H9 (cell line): ENCODE results near the gene TEX264. TPM values are rescaled to one million over a fixed set of nuclear protein-coding genes. Genes with fewer than 3 reads are reported as not detected.

Experiments
- DNase-seq: peaks from one replicate; pipeline ENCODE4 v3.0.0-alpha.2; 2017
- H2AFZ ChIP-seq: one replicate; pipeline ENCODE4 v1.6.1; 2013; ENCODE audit warnings: mild to moderate bottlenecking, low read length, control low read depth, moderate library complexity
- H2AK5ac ChIP-seq: 2 replicates; pipeline ENCODE4 v1.6.1; 2013; ENCODE audit warnings: low read length, control low read depth, mixed read lengths; ENCODE audit not compliant: insufficient read length
- H2BK120ac ChIP-seq: one replicate; pipeline ENCODE4 v1.6.1; 2013; ENCODE audit warnings: low read depth, mild to moderate bottlenecking, low read length, control low read depth, inconsistent platforms; ENCODE audit not compliant: poor library complexity, severe bottlenecking
- H2BK12ac ChIP-seq: 2 replicates; pipeline ENCODE4 v1.6.1; 2013; ENCODE audit warnings: low read length, control low read depth, mixed read lengths, low read depth; ENCODE audit not compliant: insufficient read length
- H2BK15ac ChIP-seq: 2 replicates; pipeline ENCODE4 v1.6.1; 2013; ENCODE audit warnings: low read depth, low read length, control low read depth
- H2BK20ac ChIP-seq: one replicate; pipeline ENCODE4 v1.6.1; 2013; ENCODE audit warnings: low read depth, mild to moderate bottlenecking, low read length, control low read depth, inconsistent platforms; ENCODE audit not compliant: poor library complexity, severe bottlenecking
- H2BK5ac ChIP-seq: 2 replicates; pipeline ENCODE4 v1.6.1; 2013; ENCODE audit warnings: low read length, control low read depth, mixed read lengths; ENCODE audit not compliant: insufficient read length
- H3K14ac ChIP-seq: 2 replicates; pipeline ENCODE4 v1.6.1; 2013; ENCODE audit warnings: low read length, control low read depth; ENCODE audit not compliant: insufficient read depth
- H3K18ac ChIP-seq: 2 replicates; pipeline ENCODE4 v1.6.1; 2013; ENCODE audit warnings: low read depth, mild to moderate bottlenecking, mixed read lengths, low read length, control low read depth; ENCODE audit not compliant: insufficient read length
- H3K23ac ChIP-seq: 2 replicates; pipeline ENCODE4 v1.6.1; 2013; ENCODE audit warnings: low read length, control low read depth, mixed read lengths, low read depth; ENCODE audit not compliant: insufficient read length
- H3K23me2 ChIP-seq: 2 replicates; pipeline ENCODE4 v1.6.1; 2013; ENCODE audit warnings: low read depth, mild to moderate bottlenecking, mixed read lengths, low read length, control low read depth; ENCODE audit not compliant: insufficient read length, poor library complexity, severe bottlenecking
- H3K27ac ChIP-seq: 2 replicates; pipeline ENCODE4 v1.5.1; 2013; ENCODE audit warnings: low read length, control low read depth, mixed read lengths, low read depth; ENCODE audit not compliant: insufficient read length
- H3K27me3 ChIP-seq: 2 replicates; pipeline ENCODE4 v1.6.1; 2013; ENCODE audit warnings: low read length, control low read depth, inconsistent platforms; ENCODE audit not compliant: insufficient read depth
- H3K4ac ChIP-seq: 2 replicates; pipeline ENCODE4 v1.6.1; 2013; ENCODE audit warnings: low read depth, mild to moderate bottlenecking, control low read depth, inconsistent platforms, low read length, moderate library complexity
- H3K4me1 ChIP-seq: 2 replicates; pipeline ENCODE4 v1.6.1; 2013; ENCODE audit warnings: low read length, control low read depth, inconsistent platforms; ENCODE audit not compliant: insufficient read depth
- H3K4me2 ChIP-seq: 2 replicates; pipeline ENCODE4 v1.6.1; 2013; ENCODE audit warnings: low read length, control low read depth, mixed read lengths; ENCODE audit not compliant: insufficient read length, insufficient read depth
- H3K56ac ChIP-seq: 2 replicates; pipeline ENCODE4 v1.6.1; 2013; ENCODE audit warnings: low read depth, mild to moderate bottlenecking, mixed read lengths, low read length, control low read depth; ENCODE audit not compliant: insufficient read length
- H3K79me1 ChIP-seq: 2 replicates; pipeline ENCODE4 v1.6.1; 2013; ENCODE audit warnings: low read depth, mild to moderate bottlenecking, moderate library complexity, low read length, control low read depth, inconsistent platforms; ENCODE audit not compliant: insufficient read depth, poor library complexity, severe bottlenecking
- H3K79me2 ChIP-seq: 2 replicates; pipeline ENCODE4 v1.6.1; 2013; ENCODE audit warnings: low read length, control low read depth, inconsistent platforms; ENCODE audit not compliant: insufficient read depth
- H3K9ac ChIP-seq: 2 replicates; pipeline ENCODE4 v1.6.1; 2013; ENCODE audit warnings: low read length, control low read depth, mixed read lengths; ENCODE audit not compliant: insufficient read length; ENCODE audit errors: extremely low read depth
- H3K9me3 ChIP-seq: one replicate; pipeline ENCODE4 v1.6.1; 2013; ENCODE audit warnings: low read depth, low read length, inconsistent platforms; ENCODE audit not compliant: control insufficient read depth
- H3T11ph ChIP-seq: one replicate; pipeline ENCODE4 v1.6.1; 2013; ENCODE audit warnings: mild to moderate bottlenecking, low read length, control low read depth, inconsistent platforms
- H4K20me1 ChIP-seq: one replicate; pipeline ENCODE4 v1.6.1; 2013; ENCODE audit not compliant: control insufficient read depth, insufficient read length, insufficient read depth
- H4K5ac ChIP-seq: 2 replicates; pipeline ENCODE4 v1.6.1; 2013; ENCODE audit warnings: low read depth, mild to moderate bottlenecking, mixed read lengths, low read length, control low read depth; ENCODE audit not compliant: insufficient read length
- H4K8ac ChIP-seq: replicated peaks from 2 replicates; pipeline ENCODE4 v1.6.1; 2013; ENCODE audit warnings: low read length, control low read depth, mixed read lengths, low read depth; ENCODE audit not compliant: insufficient read length
- H4K91ac ChIP-seq: 2 replicates; pipeline ENCODE4 v1.6.1; 2013; ENCODE audit warnings: low read depth, mild to moderate bottlenecking, moderate library complexity, mixed read lengths, low read length, control low read depth; ENCODE audit not compliant: insufficient read length
- H3K27ac Mint-ChIP-seq, 3 experiments: 2 replicates in 2 of 3; 3 replicates in 1 of 3; pipeline ENCODE4 v1.8.0; 2020 to 2021; ENCODE audit warnings: mixed read lengths in 3 of 3, mild to moderate bottlenecking in 1 of 3, moderate library complexity in 1 of 3
- H3K27me3 Mint-ChIP-seq: 2 replicates; pipeline ENCODE4 v1.8.0; 2021; ENCODE audit warnings: low read depth, mild to moderate bottlenecking, moderate library complexity, mixed read lengths
- H3K36me3 Mint-ChIP-seq, 3 experiments: 2 replicates in 2 of 3; 3 replicates in 1 of 3; pipeline ENCODE4 v1.8.0; 2020 to 2021; ENCODE audit warnings: low read depth in 3 of 3, mixed read lengths in 3 of 3; ENCODE audit not compliant: insufficient read depth in 1 of 3
- H3K4me1 Mint-ChIP-seq, 2 experiments: 2 replicates each; pipeline ENCODE4 v1.8.0; 2020; ENCODE audit warnings: mixed read lengths in 2 of 2
- H3K4me3 Mint-ChIP-seq, 2 experiments: 2 replicates in 1 of 2; 3 replicates in 1 of 2; pipeline ENCODE4 v1.8.0; 2020 to 2021; ENCODE audit warnings: mild to moderate bottlenecking in 2 of 2, mixed read lengths in 2 of 2, moderate library complexity in 1 of 2
- H3K9me3 Mint-ChIP-seq, 2 experiments: 2 replicates in 1 of 2; 3 replicates in 1 of 2; pipeline ENCODE4 v1.8.0; 2020; ENCODE audit warnings: mild to moderate bottlenecking in 2 of 2, mixed read lengths in 2 of 2, moderate library complexity in 1 of 2
- WGBS: extraction: QIAGEN DNeasy Blood & Tissue Kit; methylation state at CpG from one replicate; pipeline ENCODE4 v1.1.7; 2013; ENCODE audit warnings: missing lambda C conversion rate, low lambda C conversion rate, mixed read lengths; ENCODE audit not compliant: insufficient read length; ENCODE audit errors: extremely low coverage; 5-methylcytosine and 5-hydroxymethylcytosine counted together
- total RNA-seq: library from RNA; stranded (reverse); gene quantifications from 2 replicates; pipeline ENCODE4 v1.2.1, GENCODE V29; 2021
- TF ChIP-seq, protein P1 (sequence below): fragments of 200-600 bp; sonication (generic); conservative IDR thresholded peaks from 3 replicates; pipeline ENCODE4 v1.8.0; 2021; ENCODE audit warnings: antibody characterized with exemption, mild to moderate bottlenecking

The TEX264 gene
- total RNA-seq, 1 experiment from 2014 or later, result 17.3 TPM

DNA sequence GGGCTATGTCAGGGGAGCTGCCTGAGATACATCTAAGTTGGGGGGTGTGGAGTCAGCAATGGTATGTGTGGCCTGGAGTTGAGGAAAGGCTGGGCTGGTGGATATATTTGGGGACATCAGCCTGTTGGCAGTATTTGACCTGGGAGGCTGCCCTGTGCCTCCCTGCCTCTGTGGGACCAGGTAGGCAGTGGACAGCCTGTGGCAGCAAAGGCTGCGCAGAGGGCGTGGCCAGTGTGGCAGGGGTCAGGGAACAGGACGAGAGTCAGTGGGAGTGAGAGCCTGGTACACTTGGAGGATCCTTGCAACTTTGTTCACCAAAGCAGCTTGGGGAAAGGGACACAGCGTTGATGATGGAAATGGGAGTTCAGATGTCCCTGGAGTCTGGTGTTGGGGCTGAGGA, 15.0 kb downstream of the TEX264 start:
- H3K27me3 ChIP-seq, result no peaks in the 10 kb centered on the region
- H3K9me3 Mint-ChIP-seq, result no peaks in the 10 kb centered on the region
- H4K5ac ChIP-seq, result no peak overlapping the region
- no peak for DNase-seq
- H2BK15ac ChIP-seq, result no peak overlapping the region
- H3K4me2 ChIP-seq, result no peak overlapping the region
- H3K9ac ChIP-seq, result no peak overlapping the region
- no peaks in the 10 kb centered on the region for H3K23me2 ChIP-seq
- H3K23ac ChIP-seq, result no peak overlapping the region
- H3K79me2 ChIP-seq, result no peaks in the 10 kb centered on the region
- no CpG with 5 or more reads among the region's 4 CpGs for WGBS
- H4K20me1 ChIP-seq, result no peaks in the 10 kb centered on the region
- no peak overlapping the region for H3K4me3 Mint-ChIP-seq
- peaks cover 20 to 21% of the 10 kb centered on the region in 2 experiments for H3K4me1 Mint-ChIP-seq
- H2AK5ac ChIP-seq, result no peak overlapping the region
- H3K4ac ChIP-seq, result no peak overlapping the region
- no peak overlapping the region for H2BK120ac ChIP-seq
- H3K79me1 ChIP-seq, result no peaks in the 10 kb centered on the region
- no peak overlapping the region for H4K91ac ChIP-seq
- no peak overlapping the region for H2BK12ac ChIP-seq
- H4K8ac ChIP-seq, result no peak overlapping the region
- H2BK5ac ChIP-seq, result no peak overlapping the region
- no peak overlapping the region for H3K14ac ChIP-seq
- no peak overlapping the region for H3K56ac ChIP-seq
- no peak overlapping the region for H2AFZ ChIP-seq
- H2BK20ac ChIP-seq, result no peak overlapping the region
- no peak overlapping the region for H3K18ac ChIP-seq
- H3K27ac Mint-ChIP-seq, result peak overlapping the region in 1 of 3 experiments; percentile 95; a peak in 2 of 7 replicates
- TF ChIP-seq, protein P1, sequence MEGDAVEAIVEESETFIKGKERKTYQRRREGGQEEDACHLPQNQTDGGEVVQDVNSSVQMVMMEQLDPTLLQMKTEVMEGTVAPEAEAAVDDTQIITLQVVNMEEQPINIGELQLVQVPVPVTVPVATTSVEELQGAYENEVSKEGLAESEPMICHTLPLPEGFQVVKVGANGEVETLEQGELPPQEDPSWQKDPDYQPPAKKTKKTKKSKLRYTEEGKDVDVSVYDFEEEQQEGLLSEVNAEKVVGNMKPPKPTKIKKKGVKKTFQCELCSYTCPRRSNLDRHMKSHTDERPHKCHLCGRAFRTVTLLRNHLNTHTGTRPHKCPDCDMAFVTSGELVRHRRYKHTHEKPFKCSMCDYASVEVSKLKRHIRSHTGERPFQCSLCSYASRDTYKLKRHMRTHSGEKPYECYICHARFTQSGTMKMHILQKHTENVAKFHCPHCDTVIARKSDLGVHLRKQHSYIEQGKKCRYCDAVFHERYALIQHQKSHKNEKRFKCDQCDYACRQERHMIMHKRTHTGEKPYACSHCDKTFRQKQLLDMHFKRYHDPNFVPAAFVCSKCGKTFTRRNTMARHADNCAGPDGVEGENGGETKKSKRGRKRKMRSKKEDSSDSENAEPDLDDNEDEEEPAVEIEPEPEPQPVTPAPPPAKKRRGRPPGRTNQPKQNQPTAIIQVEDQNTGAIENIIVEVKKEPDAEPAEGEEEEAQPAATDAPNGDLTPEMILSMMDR, result no peak
- peaks cover 0 to 11% (median 0%) of the 10 kb centered on the region in 3 experiments; a peak in 3 of 7 replicates for H3K36me3 Mint-ChIP-seq
- no peak overlapping the region for H3K27ac ChIP-seq
- no peaks in the 10 kb centered on the region; the same call in 1 of the 2 replicates for H3K4me1 ChIP-seq
- no peaks in the 10 kb centered on the region for H3K9me3 ChIP-seq
- no peaks in the 10 kb centered on the region; the same call in 1 of the 2 replicates for H3K27me3 Mint-ChIP-seq
- no peak overlapping the region for H3T11ph ChIP-seq
